HCT116 (cell line): Measurements from ENCODE around the gene TECPR1. TPM values are rescaled to one million over a fixed set of nuclear protein-coding genes. Genes with fewer than 3 reads are reported as not detected.

Experiments used
- ATAC-seq: fragments of 200-7000 bp; cut with Tn5 transposase; 2 replicates; pipeline ENCODE4 v1.9.1; 2020; ENCODE audit warnings: mild to moderate bottlenecking, moderate library complexity
- BruUV-seq: library from RNA; stranded (reverse); fragments of 400-500 nt; replicated peaks from 2 replicates; lab custom pipeline; 2021; lab: Mats Ljungman, UMichigan
- CTCF ChIA-PET: fragments of 300-600 bp; sonication (Branson Sonifier 250); formaldehyde crosslinking; loops from one replicate; lab custom pipeline; 2021; ENCODE audit warnings: antibody characterized with exemption; lab: Charles Lee
- POLR2A ChIA-PET: fragments of 300-600, 350-600 bp; sonication (Branson Sonifier 250); formaldehyde crosslinking; loops from one replicate; lab custom pipeline; 2021; ENCODE audit warnings: antibody characterized with exemption; lab: Charles Lee
- RAD21 ChIA-PET, 2 experiments: fragments of 300-600 bp; sonication (Branson Sonifier 250); formaldehyde crosslinking; loops; one replicate each; lab custom pipeline; 2023; ENCODE audit warnings: low total read pairs in 2 of 2; ENCODE audit not compliant: uncharacterized antibody in 2 of 2, unreplicated experiment in 2 of 2, low non-redundant PET in 1 of 2; lab: Charles Lee
- DNase-seq: peaks from one replicate; pipeline ENCODE4 v3.0.0-alpha.2; 2010; ENCODE audit warnings: low read depth, low spot score
- H2AFZ ChIP-seq: fragments of 200-600 bp; shearing (Covaris generic), sonication (generic); 2 replicates; pipeline ENCODE4 v1.6.1; 2017; ENCODE audit warnings: low read depth, mixed run types, mixed read lengths, antibody characterized with exemption, low read length; ENCODE audit not compliant: poor library complexity, severe bottlenecking
- H3K27ac ChIP-seq: 2 replicates; pipeline ENCODE4 v1.5.1; 2012; ENCODE audit warnings: low read depth, low read length
- H3K27me3 ChIP-seq: fragments of 200-600 bp; sonication (generic); 2 replicates; pipeline ENCODE4 v1.6.1; 2016; ENCODE audit warnings: mixed run types, low read length, mixed read lengths; ENCODE audit not compliant: insufficient read depth
- H3K36me3 ChIP-seq, 2 experiments: fragments of 200-500 bp in 1 of 2; fragments of 200-600 bp in 1 of 2; sonication (Bioruptor generic) in 1 of 2; sonication (generic) in 1 of 2; 2 replicates each; pipeline versions ENCODE4 v1.5.1 to v1.6.1; 2014 to 2016; ENCODE audit warnings: low read length in 2 of 2, inconsistent platforms in 1 of 2, mixed read lengths in 1 of 2, mixed run types in 1 of 2; ENCODE audit not compliant: insufficient read depth in 2 of 2, control insufficient read depth in 1 of 2
- H3K4me1 ChIP-seq, 2 experiments: fragments of 200-600 bp in 1 of 2; sonication (generic) in 1 of 2; 2 replicates each; pipeline versions ENCODE4 v1.5.1 to v1.6.1; 2012 to 2017; ENCODE audit warnings: low read length in 2 of 2, inconsistent platforms in 1 of 2, mild to moderate bottlenecking in 1 of 2, mixed read lengths in 1 of 2, mixed run types in 1 of 2, moderate library complexity in 1 of 2; ENCODE audit not compliant: insufficient read depth in 2 of 2, control insufficient read depth in 1 of 2
- H3K4me2 ChIP-seq: fragments of 200-600 bp; sonication (generic); 2 replicates; pipeline ENCODE4 v1.6.1; 2017; ENCODE audit warnings: mixed run types, low read length, mixed read lengths
- H3K4me3 ChIP-seq, 2 experiments: fragments of 200-600 bp in 1 of 2; sonication (generic) in 1 of 2; replicated peaks in 1 of 2; 2 replicates each; pipeline ENCODE4 v1.5.1; 2011 to 2016; ENCODE audit warnings: low read length in 2 of 2, control low read depth in 1 of 2, low read depth in 1 of 2, mild to moderate bottlenecking in 1 of 2, mixed read lengths in 1 of 2, mixed run types in 1 of 2
- H3K79me2 ChIP-seq: fragments of 200-600 bp; sonication (generic); 2 replicates; pipeline ENCODE4 v1.6.1; 2017; ENCODE audit warnings: mild to moderate bottlenecking, mixed run types, low read length, moderate library complexity, mixed read lengths; ENCODE audit not compliant: insufficient read depth
- H3K9ac ChIP-seq: fragments of 200-600 bp; sonication (generic); 2 replicates; pipeline ENCODE4 v1.6.1; 2016; ENCODE audit warnings: low read length, mixed read lengths
- H3K9me2 ChIP-seq: fragments of 200-600 bp; sonication (generic), shearing (Covaris generic); 2 replicates; pipeline ENCODE4 v1.6.1; 2017; ENCODE audit warnings: mixed run types, mild to moderate bottlenecking, moderate library complexity; ENCODE audit not compliant: insufficient read depth
- H3K9me3 ChIP-seq, 2 experiments: fragments of 200-500 bp in 1 of 2; fragments of 200-600 bp in 1 of 2; sonication (Bioruptor generic) in 1 of 2; sonication (generic) in 1 of 2; 2 replicates each; pipeline ENCODE4 v1.6.1; 2014 to 2017; ENCODE audit warnings: low read length in 2 of 2, mixed read lengths in 2 of 2, inconsistent platforms in 1 of 2, low read depth in 1 of 2, mild to moderate bottlenecking in 1 of 2, mixed run types in 1 of 2, moderate library complexity in 1 of 2; ENCODE audit not compliant: control insufficient read depth in 1 of 2, insufficient read depth in 1 of 2
- H4K20me1 ChIP-seq: fragments of 200-600 bp; sonication (generic), shearing (Covaris generic); 2 replicates; pipeline ENCODE4 v1.6.1; 2017; ENCODE audit warnings: mixed run types, mild to moderate bottlenecking, moderate library complexity; ENCODE audit not compliant: insufficient read depth
- CEBPB ChIP-seq: IDR thresholded peaks from 2 replicates; pipeline ENCODE4 v1.6.1; 2012; ENCODE audit warnings: low read depth
- FOSL1 ChIP-seq: IDR thresholded peaks from 2 replicates; pipeline ENCODE4 v1.6.1; 2012; ENCODE audit warnings: low read depth
- JUND ChIP-seq: IDR thresholded peaks from 2 replicates; pipeline ENCODE4 v1.6.1; 2012
- SIN3A ChIP-seq: IDR thresholded peaks from 2 replicates; pipeline ENCODE4 v1.6.1; 2012; ENCODE audit warnings: low read depth
- SP1 ChIP-seq: IDR thresholded peaks from 2 replicates; pipeline ENCODE4 v1.6.1; 2012; ENCODE audit warnings: low read depth
- SRF ChIP-seq: IDR thresholded peaks from 2 replicates; pipeline ENCODE4 v1.6.1; 2012; ENCODE audit warnings: low read depth
- YY1 ChIP-seq: IDR thresholded peaks from 2 replicates; pipeline ENCODE4 v1.6.1; 2011; ENCODE audit warnings: low read length, low read depth, moderate library complexity, mild to moderate bottlenecking; ENCODE audit not compliant: insufficient replicate concordance; ENCODE audit errors: extremely low read depth
- ZNF274 ChIP-seq: fragments of 200-500 bp; sonication (Bioruptor generic); IDR thresholded peaks from 2 replicates; pipeline ENCODE4 v1.6.1; 2014; ENCODE audit warnings: mild to moderate bottlenecking, low read depth, low read length, inconsistent platforms
- intact Hi-C: fragments of 100-400 bp; cut with micrococcal nuclease; formaldehyde crosslinking; loops from 2 replicates; pipeline ENCODE4 v1.10.0; 2022
- total RNA-seq: library from RNA; stranded (reverse); gene quantifications from one replicate; pipeline ENCODE4 v1.2.1, GENCODE V29; 2021; ENCODE audit not compliant: unreplicated experiment
- TF ChIP-seq, protein P1 (sequence below): IDR thresholded peaks from 2 replicates; pipeline ENCODE4 v1.6.1; 2012; ENCODE audit warnings: low read depth
- TF ChIP-seq, protein P2 (sequence below): IDR thresholded peaks from 2 replicates; pipeline ENCODE4 v1.6.1; 2011; ENCODE audit warnings: mild to moderate bottlenecking, low read length, moderate library complexity; ENCODE audit not compliant: insufficient replicate concordance; ENCODE audit errors: extremely low read depth
- TF ChIP-seq, protein P3 (sequence below): IDR thresholded peaks from 2 replicates; pipeline ENCODE4 v1.6.1; 2012

TECPR1 gene
- total RNA-seq, 1 experiment from 2014 or later: 19.9 TPM

DNA sequence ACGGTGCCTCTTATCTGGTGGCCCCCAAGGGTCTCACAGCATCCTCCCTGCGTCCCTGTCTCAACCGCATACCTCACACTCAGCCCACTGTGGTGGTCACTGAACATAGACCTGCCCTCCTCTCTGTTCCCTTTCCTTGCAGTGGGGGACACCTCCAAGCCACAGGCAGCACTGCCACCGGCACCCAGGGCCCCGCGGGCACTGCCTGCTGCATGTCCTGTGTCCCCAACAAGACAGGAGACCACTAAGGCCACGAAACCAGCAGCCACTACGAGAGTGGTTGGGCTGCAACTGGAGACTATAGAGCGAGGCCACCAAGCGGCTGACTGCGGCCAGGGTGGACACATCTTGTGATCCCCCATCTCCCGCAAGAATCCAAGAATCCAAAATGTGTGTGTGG is 44.8 kb upstream of the TECPR1 start:
- H3K36me3 ChIP-seq: peaks cover 10 to 27% of the 10 kb centered on the region in 2 experiments; a peak in 3 of 4 replicates
- TF ChIP-seq ZNF274 (no peak), CEBPB (no peak), SIN3A (no peak), FOSL1 (no peak), JUND (no peak), SP1 (no peak), YY1 (no peak), SRF (no peak)
- TF ChIP-seq, protein P1, sequence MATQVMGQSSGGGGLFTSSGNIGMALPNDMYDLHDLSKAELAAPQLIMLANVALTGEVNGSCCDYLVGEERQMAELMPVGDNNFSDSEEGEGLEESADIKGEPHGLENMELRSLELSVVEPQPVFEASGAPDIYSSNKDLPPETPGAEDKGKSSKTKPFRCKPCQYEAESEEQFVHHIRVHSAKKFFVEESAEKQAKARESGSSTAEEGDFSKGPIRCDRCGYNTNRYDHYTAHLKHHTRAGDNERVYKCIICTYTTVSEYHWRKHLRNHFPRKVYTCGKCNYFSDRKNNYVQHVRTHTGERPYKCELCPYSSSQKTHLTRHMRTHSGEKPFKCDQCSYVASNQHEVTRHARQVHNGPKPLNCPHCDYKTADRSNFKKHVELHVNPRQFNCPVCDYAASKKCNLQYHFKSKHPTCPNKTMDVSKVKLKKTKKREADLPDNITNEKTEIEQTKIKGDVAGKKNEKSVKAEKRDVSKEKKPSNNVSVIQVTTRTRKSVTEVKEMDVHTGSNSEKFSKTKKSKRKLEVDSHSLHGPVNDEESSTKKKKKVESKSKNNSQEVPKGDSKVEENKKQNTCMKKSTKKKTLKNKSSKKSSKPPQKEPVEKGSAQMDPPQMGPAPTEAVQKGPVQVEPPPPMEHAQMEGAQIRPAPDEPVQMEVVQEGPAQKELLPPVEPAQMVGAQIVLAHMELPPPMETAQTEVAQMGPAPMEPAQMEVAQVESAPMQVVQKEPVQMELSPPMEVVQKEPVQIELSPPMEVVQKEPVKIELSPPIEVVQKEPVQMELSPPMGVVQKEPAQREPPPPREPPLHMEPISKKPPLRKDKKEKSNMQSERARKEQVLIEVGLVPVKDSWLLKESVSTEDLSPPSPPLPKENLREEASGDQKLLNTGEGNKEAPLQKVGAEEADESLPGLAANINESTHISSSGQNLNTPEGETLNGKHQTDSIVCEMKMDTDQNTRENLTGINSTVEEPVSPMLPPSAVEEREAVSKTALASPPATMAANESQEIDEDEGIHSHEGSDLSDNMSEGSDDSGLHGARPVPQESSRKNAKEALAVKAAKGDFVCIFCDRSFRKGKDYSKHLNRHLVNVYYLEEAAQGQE: no peak
- TF ChIP-seq, protein P2, sequence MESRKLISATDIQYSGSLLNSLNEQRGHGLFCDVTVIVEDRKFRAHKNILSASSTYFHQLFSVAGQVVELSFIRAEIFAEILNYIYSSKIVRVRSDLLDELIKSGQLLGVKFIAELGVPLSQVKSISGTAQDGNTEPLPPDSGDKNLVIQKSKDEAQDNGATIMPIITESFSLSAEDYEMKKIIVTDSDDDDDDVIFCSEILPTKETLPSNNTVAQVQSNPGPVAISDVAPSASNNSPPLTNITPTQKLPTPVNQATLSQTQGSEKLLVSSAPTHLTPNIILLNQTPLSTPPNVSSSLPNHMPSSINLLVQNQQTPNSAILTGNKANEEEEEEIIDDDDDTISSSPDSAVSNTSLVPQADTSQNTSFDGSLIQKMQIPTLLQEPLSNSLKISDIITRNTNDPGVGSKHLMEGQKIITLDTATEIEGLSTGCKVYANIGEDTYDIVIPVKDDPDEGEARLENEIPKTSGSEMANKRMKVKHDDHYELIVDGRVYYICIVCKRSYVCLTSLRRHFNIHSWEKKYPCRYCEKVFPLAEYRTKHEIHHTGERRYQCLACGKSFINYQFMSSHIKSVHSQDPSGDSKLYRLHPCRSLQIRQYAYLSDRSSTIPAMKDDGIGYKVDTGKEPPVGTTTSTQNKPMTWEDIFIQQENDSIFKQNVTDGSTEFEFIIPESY: no peak
- TF ChIP-seq, protein P3, sequence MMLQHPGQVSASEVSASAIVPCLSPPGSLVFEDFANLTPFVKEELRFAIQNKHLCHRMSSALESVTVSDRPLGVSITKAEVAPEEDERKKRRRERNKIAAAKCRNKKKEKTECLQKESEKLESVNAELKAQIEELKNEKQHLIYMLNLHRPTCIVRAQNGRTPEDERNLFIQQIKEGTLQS: no peak

More for the DNA sequence above, 44.8 kb upstream of the TECPR1 start:
- RAD21 ChIA-PET: interaction anchor here (1.2 to 1.6 kb wide), 2 partner anchors 104 to 105 kb away, joined by 3 to 4 read pairs; partner anchors contain the start of gene BAIAP2L1 (in 1 of the 2)
- no peak for DNase-seq
- intact Hi-C loops: no loop called here
- POLR2A ChIA-PET: no interaction called here
- Histone ChIP-seq H3K9me2 (no peaks in the 10 kb centered on the region), H3K4me1 (peaks cover 0 to 12% of the 10 kb centered on the region in 2 experiments; a peak in 2 of 4 replicates), H3K9me3 (no peaks in the 10 kb centered on the region), H3K27me3 (no peaks in the 10 kb centered on the region), H3K27ac (no peak overlapping the region), H4K20me1 (no peaks in the 10 kb centered on the region), H3K4me3 (no peak overlapping the region), H3K79me2 (peaks cover 30% of the 10 kb centered on the region; the same call in 1 of the 2 replicates), H3K9ac (no peak overlapping the region), H2AFZ (no peak overlapping the region), H3K4me2 (no peak overlapping the region)
- no TSS peak for BruUV-seq
- CTCF ChIA-PET: no interaction called here
- ATAC-seq: no peak
